GM21423 (cell line): ENCODE data around the gene SYNDIG1.
"Not testable (repeated sequence)": the region's sequence is repeated elsewhere in the genome, so short reads cannot be mapped to it uniquely, and the experiment has no call there.

Experiments
- ATAC-seq: cut with Tn5 transposase; IDR thresholded peaks from one replicate; pipeline ENCODE4 v1.9.1; 2021; ENCODE audit warnings: mild to moderate bottlenecking, moderate library complexity; ENCODE audit not compliant: unreplicated experiment

Gene SYNDIG1

GRCh38 chr20:24492031-24492607 lies 22.7 kb downstream of the SYNDIG1 start:
- ATAC-seq = no peak

- no peak for ATAC-seq
Measured at GRCh38 chr20:24492698-24493097, 23.3 kb downstream of the SYNDIG1 start.

GRCh38 chr20:24493181-24493580 lies 23.8 kb downstream of the SYNDIG1 start:
- no peak for ATAC-seq

- ATAC-seq = no peak
Measured at GRCh38 chr20:24493661-24494459, 24.4 kb downstream of the SYNDIG1 start.

GRCh38 chr20:24494460-24494920 lies 25.1 kb downstream of the SYNDIG1 start:
- no peak for ATAC-seq

GRCh38 chr20:24495266-24495665 lies 25.8 kb downstream of the SYNDIG1 start:
- no peak for ATAC-seq

GRCh38 chr20:24497851-24498250 lies 28.4 kb downstream of the SYNDIG1 start:
- ATAC-seq = no peak

- ATAC-seq = no peak
Measured at GRCh38 chr20:24498641-24499040, 29.2 kb downstream of the SYNDIG1 start.

GRCh38 chr20:24499472-24499871 lies 30.0 kb downstream of the SYNDIG1 start:
- ATAC-seq = no peak

GRCh38 chr20:24501764-24502556 lies 32.5 kb downstream of the SYNDIG1 start:
- no peak for ATAC-seq

GRCh38 chr20:24502661-24503060 lies 33.2 kb downstream of the SYNDIG1 start:
- ATAC-seq = no peak

GRCh38 chr20:24503352-24503931 lies 34.0 kb downstream of the SYNDIG1 start:
- ATAC-seq = no peak

GRCh38 chr20:24504331-24505285 lies 35.2 kb downstream of the SYNDIG1 start:
- no peak for ATAC-seq

- ATAC-seq = no peak
Measured at GRCh38 chr20:24506146-24506545, 36.7 kb downstream of the SYNDIG1 start.

GRCh38 chr20:24506696-24507095 lies 37.3 kb downstream of the SYNDIG1 start:
- ATAC-seq = no peak

- ATAC-seq = no peak
Measured at GRCh38 chr20:24507182-24507853, 37.9 kb downstream of the SYNDIG1 start.

GRCh38 chr20:24512441-24512840 lies 43.0 kb downstream of the SYNDIG1 start:
- ATAC-seq = not testable (repeated sequence)

- no peak for ATAC-seq
Measured at GRCh38 chr20:24518515-24518914, 49.1 kb downstream of the SYNDIG1 start.

GRCh38 chr20:24519476-24519875 lies 50.0 kb downstream of the SYNDIG1 start:
- no peak for ATAC-seq

GRCh38 chr20:24521032-24521431 lies 51.6 kb downstream of the SYNDIG1 start:
- ATAC-seq = no peak
